HepG2 (cell line): Measurements from ENCODE around the gene PGPEP1. TPM values are rescaled to one million over a fixed set of nuclear protein-coding genes. Genes with fewer than 3 reads are reported as not detected.

Source experiments
- ATM ChIP-seq: fragments of 450-650 bp; IDR thresholded peaks from 2 replicates; pipeline ENCODE4 v1.7.1; 2017; ENCODE audit warnings: mild to moderate bottlenecking, borderline replicate concordance
- BATF2 ChIP-seq: sonication (generic); formaldehyde crosslinking; IDR thresholded peaks from 2 replicates; pipeline ENCODE4 v1.8.0; 2022; ENCODE audit warnings: mild to moderate bottlenecking, missing genetic modification reagents, moderate library complexity
- BCL3 ChIP-seq: sonication (generic); formaldehyde crosslinking; IDR thresholded peaks from 2 replicates; pipeline ENCODE4 v1.5.1; 2020; ENCODE audit warnings: mild to moderate bottlenecking, missing genetic modification reagents, moderate library complexity
- CBX2 ChIP-seq, 2 experiments: fragments of 200-600 bp in 1 of 2; sonication (generic); formaldehyde crosslinking in 1 of 2; IDR thresholded peaks; 2 replicates each; pipeline versions ENCODE4 v1.7.0 to v1.8.1; 2018 to 2022; ENCODE audit warnings: low read depth in 2 of 2, low read length in 1 of 2, mild to moderate bottlenecking in 1 of 2, missing genetic modification reagents in 1 of 2
- CENPBD1 ChIP-seq: sonication (generic); formaldehyde crosslinking; IDR thresholded peaks from 2 replicates; pipeline ENCODE4 v1.8.0; 2022; ENCODE audit warnings: missing genetic modification reagents, low read depth, mild to moderate bottlenecking, borderline replicate concordance
- FOXO4 ChIP-seq: sonication (generic); formaldehyde crosslinking; conservative IDR thresholded peaks from 2 replicates; pipeline ENCODE4 v1.8.1; 2023; ENCODE audit warnings: missing genetic modification reagents
- GABPB1 ChIP-seq: IDR thresholded peaks from 2 replicates; pipeline ENCODE4 v1.6.1; 2016; ENCODE audit warnings: mild to moderate bottlenecking, missing genetic modification reagents, moderate library complexity, missing compliant biosample characterization
- HMGA1 ChIP-seq: sonication (generic); formaldehyde crosslinking; conservative IDR thresholded peaks from 2 replicates; pipeline ENCODE4 v1.4.0; 2020; ENCODE audit warnings: missing genetic modification reagents
- POLR2A ChIP-seq, 2 experiments: IDR thresholded peaks; 2 replicates each; pipeline ENCODE4 v1.6.1; 2011; ENCODE audit warnings: low read depth in 2 of 2, low read length in 2 of 2, mild to moderate bottlenecking in 1 of 2, moderate library complexity in 1 of 2; ENCODE audit not compliant: insufficient read depth in 1 of 2
- RFX3 ChIP-seq: IDR thresholded peaks from 2 replicates; pipeline ENCODE4 v1.6.1; 2016; ENCODE audit warnings: missing biosample characterization, missing genetic modification reagents
- TEAD2 ChIP-seq: sonication (generic); formaldehyde crosslinking; IDR thresholded peaks from 2 replicates; pipeline ENCODE4 v1.9.0; 2021; ENCODE audit warnings: missing genetic modification reagents
- TMF1 ChIP-seq: sonication (generic); formaldehyde crosslinking; IDR thresholded peaks from 2 replicates; pipeline ENCODE4 v1.8.1; 2022; ENCODE audit warnings: low read depth, missing genetic modification reagents
- ZBTB39 ChIP-seq: sonication (generic); formaldehyde crosslinking; IDR thresholded peaks from 2 replicates; pipeline ENCODE4 v1.5.0; 2020; ENCODE audit warnings: missing genetic modification reagents
- ZMYM2 ChIP-seq: sonication (generic); formaldehyde crosslinking; IDR thresholded peaks from 2 replicates; pipeline ENCODE4 v1.8.0; 2022; ENCODE audit warnings: mild to moderate bottlenecking, missing genetic modification reagents
- ZNF331 ChIP-seq: sonication (generic); formaldehyde crosslinking; IDR thresholded peaks from 2 replicates; pipeline ENCODE4 v1.4.0; 2020; ENCODE audit warnings: missing genetic modification reagents
- ZNF501 ChIP-seq: sonication (generic); formaldehyde crosslinking; IDR thresholded peaks from 2 replicates; pipeline ENCODE4 v1.5.1; 2020; ENCODE audit warnings: mild to moderate bottlenecking, moderate library complexity, missing genetic modification reagents
- ZNF572 ChIP-seq: sonication (generic); formaldehyde crosslinking; IDR thresholded peaks from 2 replicates; pipeline ENCODE4 v1.5.1; 2020; ENCODE audit warnings: mild to moderate bottlenecking, missing genetic modification reagents
- ZNF644 ChIP-seq: IDR thresholded peaks from 2 replicates; pipeline ENCODE4 v1.6.1; 2016; ENCODE audit warnings: low read depth
- ZNF891 ChIP-seq: sonication (generic); formaldehyde crosslinking; IDR thresholded peaks from 2 replicates; pipeline ENCODE4 v1.5.0; 2020; ENCODE audit warnings: mild to moderate bottlenecking, missing genetic modification reagents
- polyA plus RNA-seq, 8 experiments: library from polyadenylated mRNA; depleted of rRNA in 3 of 8; stranded (reverse) in 7 of 8; unstranded in 1 of 8; fragments of >200 nt; fragmentation: Illumina TruSeq in 4 of 8; extraction: Trizol in 4 of 8; gene quantifications; 2 replicates each; pipeline versions ENCODE4 v1.2.1 to v1.2.3, GENCODE V29; 2011 to 2016; ENCODE audit warnings: low read depth in 4 of 8, missing spikeins in 1 of 8, mixed read lengths in 1 of 8; ENCODE audit not compliant: insufficient read depth in 1 of 8
- total RNA-seq, 5 experiments: library from RNA; depleted of rRNA; stranded (reverse); fragments of >200 nt; fragmentation: Illumina TruSeq; extraction: Trizol; gene quantifications; 2 replicates each; pipeline ENCODE4 v1.2.3, GENCODE V29; 2016; ENCODE audit warnings: low read depth in 1 of 5
- TF ChIP-seq, protein P1 (sequence below): IDR thresholded peaks from 2 replicates; pipeline ENCODE4 v1.6.1; 2016; ENCODE audit warnings: control low read depth

Gene PGPEP1
- total and polyA plus RNA-seq, 2 of the 13 experiments (the other 11 are each of a cell fraction or from before 2014, with no cell fraction given), result 53.1 to 56.6 TPM

- TF ChIP-seq ZBTB39 (CRISPR knock-in tag) (peak; percentile 60; the same call in 1 of the 2 replicates), ZNF891 (CRISPR knock-in tag) (no peak), ZNF501 (peak; percentile 85; the same call in 1 of the 2 replicates), BCL3 (CRISPR knock-in tag) (no peak; the same call in 1 of the 2 replicates), ZNF572 (CRISPR knock-in tag) (peak; percentile 27; the same call in 1 of the 2 replicates), TEAD2 (0 out of 2 replicates have a peak, but pooled peaks have one; percentile 16), FOXO4 (CRISPR knock-in tag) (0 out of 2 replicates have a peak, but pooled peaks have one; percentile 45), RFX3 (CRISPR knock-in tag) (no peak), CENPBD1 (no peak), BATF2 (CRISPR knock-in tag) (peak; percentile 91), POLR2A (IDR thresholded peaks at IDR 0.05; ENCODE audit: insufficient read depth in 1 of 2, low read depth in 2 of 2, low read length in 2 of 2) (peak; percentile 36 to 53), ATM (no peak), ZNF331 (peak; percentile 29; the same call in 1 of the 2 replicates), ZMYM2 (peak; percentile 35; the same call in 1 of the 2 replicates), CBX2 (IDR thresholded peaks at IDR 0.05; ENCODE audit: low read depth, low read length) (no peak), CBX2 (CRISPR knock-in tag; IDR thresholded peaks at IDR 0.05; ENCODE audit: low read depth) (no peak), GABPB1 (CRISPR knock-in tag) (peak; percentile 80; the same call in 1 of the 2 replicates), ZNF644 (CRISPR knock-in tag) (no peak), HMGA1 (no peak), TMF1 (CRISPR knock-in tag) (peak; percentile 86; the same call in 1 of the 2 replicates)
- TF ChIP-seq, protein P1, sequence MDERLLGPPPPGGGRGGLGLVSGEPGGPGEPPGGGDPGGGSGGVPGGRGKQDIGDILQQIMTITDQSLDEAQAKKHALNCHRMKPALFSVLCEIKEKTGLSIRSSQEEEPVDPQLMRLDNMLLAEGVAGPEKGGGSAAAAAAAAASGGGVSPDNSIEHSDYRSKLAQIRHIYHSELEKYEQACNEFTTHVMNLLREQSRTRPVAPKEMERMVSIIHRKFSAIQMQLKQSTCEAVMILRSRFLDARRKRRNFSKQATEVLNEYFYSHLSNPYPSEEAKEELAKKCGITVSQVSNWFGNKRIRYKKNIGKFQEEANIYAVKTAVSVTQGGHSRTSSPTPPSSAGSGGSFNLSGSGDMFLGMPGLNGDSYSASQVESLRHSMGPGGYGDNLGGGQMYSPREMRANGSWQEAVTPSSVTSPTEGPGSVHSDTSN (CRISPR knock-in tag), result no peak
These were observed 47.9 kb downstream of the PGPEP1 start (continued) for GRCh38 chr19:18388100-18388959.
